Lower leg skin (tissue), 4 donors: ENCODE measurements around the gene ARID1B. TPM values are rescaled to one million over a fixed set of nuclear protein-coding genes. Genes with fewer than 3 reads are reported as not detected.

Experiments
- DNase-seq, 2 donors: peaks; one replicate each; pipeline ENCODE4 v3.0.0-alpha.2; 2019; ENCODE audit warnings: low spot score in 2 of 2
- H3K4me3 ChIP-seq: fragments of 200-600 bp; sonication (generic); 2 replicates; pipeline ENCODE4 v1.5.1; 2017; ENCODE audit warnings: mild to moderate bottlenecking, low read depth; ENCODE audit not compliant: poor library complexity, severe bottlenecking
- CTCF ChIP-seq, 3 donors: fragments of 450-650 bp; IDR thresholded peaks; one replicate each; pipeline ENCODE4 v1.5.1; 2016; ENCODE audit warnings: antibody characterized with exemption in 3 of 3, mild to moderate bottlenecking in 3 of 3, moderate library complexity in 2 of 3
- POLR2A ChIP-seq, 2 donors: fragments of 450-650 bp; IDR thresholded peaks; one replicate each; pipeline ENCODE4 v1.6.1; 2016 to 2017; ENCODE audit warnings: antibody characterized with exemption in 2 of 2, mild to moderate bottlenecking in 1 of 2, moderate library complexity in 1 of 2
- WGBS, 2 donors: methylation state at CpG; one replicate each; pipeline ENCODE4 v1.1.5; 2018; 5-methylcytosine and 5-hydroxymethylcytosine counted together
- intact Hi-C: fragments of 100-400 bp; cut with DNase I; formaldehyde crosslinking; loops from one replicate; pipeline ENCODE4 v1.15.0; 2023; ENCODE audit warnings: low total_unique reads
- total RNA-seq, 4 donors: library from RNA; depleted of rRNA; stranded (reverse); fragments of >200 nt; gene quantifications; one replicate each; pipeline ENCODE4 v1.1.0, GENCODE V29; 2016

The ARID1B gene
- total RNA-seq, 4 donors from 2014 or later: 87.3 to 132 (median 102) TPM

- H3K4me3 ChIP-seq: no peak overlapping the region
- no peak for DNase-seq
- intact Hi-C loops: loop anchor here (10.0 kb wide), 1 partner anchor 621 kb away; no protein-coding TSS in a partner anchor
- 92% methylated on average over 6 of the region's 6 CpGs for WGBS, 2 donors
- no peak for TF ChIP-seq CTCF (IDR thresholded peaks at IDR 0.05)
- no peak for TF ChIP-seq POLR2A (IDR thresholded peaks at IDR 0.05)
These were observed 408.8 kb downstream of the ARID1B start for GRCh38 chr6:157185986-157186385.

GRCh38 chr6:157186785-157187181 is 409.6 kb downstream of the ARID1B start:
- WGBS, 2 donors: 51 to 59% methylated on average over 3 of the region's 3 CpGs
- no peak for DNase-seq
- TF ChIP-seq POLR2A (IDR thresholded peaks at IDR 0.05): no peak
- TF ChIP-seq CTCF (IDR thresholded peaks at IDR 0.05): no peak
- intact Hi-C loops: loop anchor here (10.0 kb wide), 1 partner anchor 622 kb away; no protein-coding TSS in a partner anchor
- no peak overlapping the region for H3K4me3 ChIP-seq

- WGBS, 2 donors: 68 to 69% methylated on average over 11 of the region's 11 CpGs
- DNase-seq: no peak
- TF ChIP-seq POLR2A (IDR thresholded peaks at IDR 0.05) (no peak), CTCF (IDR thresholded peaks at IDR 0.05) (no peak)
- intact Hi-C loops: loop anchor here (10.0 kb wide), 1 partner anchor 623 kb away; no protein-coding TSS in a partner anchor
- no peak overlapping the region for H3K4me3 ChIP-seq
These were observed 410.3 kb downstream of the ARID1B start for GRCh38 chr6:157187182-157188083.

GRCh38 chr6:157188213-157188612 is 411.0 kb downstream of the ARID1B start:
- 80 to 84% methylated on average over 7 of the region's 7 CpGs for WGBS, 2 donors
- TF ChIP-seq CTCF (IDR thresholded peaks at IDR 0.05): no peak
- no peak for TF ChIP-seq POLR2A (IDR thresholded peaks at IDR 0.05)
- no peak overlapping the region for H3K4me3 ChIP-seq
- intact Hi-C loops: loop anchor here (10.0 kb wide), 1 partner anchor 623 kb away; no protein-coding TSS in a partner anchor
- DNase-seq: no peak

GRCh38 chr6:157193443-157193996 is 416.3 kb downstream of the ARID1B start:
- H3K4me3 ChIP-seq: no peak overlapping the region
- WGBS, 2 donors: 93 to 94% methylated on average over 5 of the region's 5 CpGs
- intact Hi-C loops: no loop called here
- no peak for DNase-seq
- TF ChIP-seq POLR2A (IDR thresholded peaks at IDR 0.05): no peak
- no peak for TF ChIP-seq CTCF (IDR thresholded peaks at IDR 0.05)
